GM12878 (cell line): ENCODE measurements around the gene EHD1. TPM values are rescaled to one million over a fixed set of nuclear protein-coding genes. Genes with fewer than 3 reads are reported as not detected.

Experiments used
- ATAC-seq: fragments of 200-7000 bp; cut with Tn5 transposase; 3 replicates; pipeline ENCODE4 v1.9.1; 2020; ENCODE audit warnings: mild to moderate bottlenecking, moderate library complexity
- BruUV-seq: library from RNA; stranded (reverse); fragments of 400-500 nt; replicated peaks from 2 replicates; lab custom pipeline; 2021; lab: Mats Ljungman, UMichigan
- CTCF ChIA-PET: fragments of 300-600 bp; sonication (Branson Sonifier 250); formaldehyde crosslinking; extraction: SDS; loops from one replicate; lab custom pipeline; 2021; ENCODE audit warnings: inconsistent platforms; lab: Yijun Ruan, JAX
- POLR2A ChIA-PET: fragments of 350-600 bp; formaldehyde crosslinking; extraction: SDS; loops from one replicate; lab custom pipeline; 2021; ENCODE audit warnings: inconsistent platforms; lab: Charles Lee
- RAD21 ChIA-PET: fragments of 300-600 bp; sonication (Branson Sonifier 250); formaldehyde crosslinking; loops from one replicate; lab custom pipeline; 2023; ENCODE audit warnings: antibody characterized with exemption; ENCODE audit not compliant: unreplicated experiment; lab: Charles Lee
- SMC1A ChIA-PET: fragments of 300-600 bp; sonication (Branson Sonifier 250); formaldehyde crosslinking; loops from one replicate; lab custom pipeline; 2023; ENCODE audit not compliant: unreplicated experiment, uncharacterized antibody; lab: Charles Lee
- DNase-seq: peaks from one replicate; pipeline ENCODE4 v3.0.0-alpha.2; 2011; ENCODE audit warnings: low read depth, low spot score
- FAIRE-seq: peaks from 3 replicates; lab custom pipeline; 2011; peaks lifted over from hg19 to GRCh38; lab: Jason Lieb, UNC
- H2AFZ ChIP-seq: 2 replicates; pipeline ENCODE4 v1.6.0; 2011; ENCODE audit warnings: low read depth, low read length, control low read depth; ENCODE audit not compliant: control insufficient read depth
- H3K27ac ChIP-seq: 2 replicates; pipeline ENCODE4 v1.5.1; 2011; ENCODE audit warnings: control low read depth; ENCODE audit not compliant: control insufficient read depth, insufficient read depth
- H3K27me3 ChIP-seq, 2 experiments: replicated peaks in 1 of 2; 2 replicates each; pipeline versions ENCODE4 v1.6.0 to v1.6.1; 2011; ENCODE audit warnings: low read length in 1 of 2; ENCODE audit not compliant: control insufficient read depth in 2 of 2, insufficient read depth in 2 of 2
- H3K36me3 ChIP-seq, 2 experiments: 2 replicates each; pipeline ENCODE4 v1.5.1; 2011; ENCODE audit warnings: low read length in 1 of 2; ENCODE audit not compliant: control insufficient read depth in 2 of 2, insufficient read depth in 2 of 2
- H3K4me1 ChIP-seq: 2 replicates; pipeline ENCODE4 v1.6.1; 2011; ENCODE audit warnings: mild to moderate bottlenecking, low read length, moderate library complexity, mixed read lengths; ENCODE audit not compliant: control insufficient read depth, insufficient read depth
- H3K4me2 ChIP-seq: 2 replicates; pipeline ENCODE4 v1.6.0; 2011; ENCODE audit warnings: control low read depth; ENCODE audit not compliant: control insufficient read depth, insufficient read depth
- H3K4me3 ChIP-seq: fragments of 200-600 bp; sonication (generic); 2 replicates; pipeline ENCODE4 v1.5.1; 2016
- H3K79me2 ChIP-seq: 2 replicates; pipeline ENCODE4 v1.6.0; 2011; ENCODE audit warnings: low read length; ENCODE audit not compliant: control insufficient read depth, insufficient read depth
- H3K9ac ChIP-seq: 2 replicates; pipeline ENCODE4 v1.8.0; 2011; ENCODE audit warnings: low read length, control low read depth, mixed read lengths; ENCODE audit not compliant: control insufficient read depth, insufficient read depth
- H3K9me3 ChIP-seq: replicated peaks from 3 replicates; pipeline ENCODE4 v1.5.1; 2011; ENCODE audit warnings: mild to moderate bottlenecking, low read length; ENCODE audit not compliant: control insufficient read depth, insufficient read depth
- H4K20me1 ChIP-seq: 2 replicates; pipeline ENCODE4 v1.6.0; 2011; ENCODE audit not compliant: control insufficient read depth, insufficient read depth
- BACH1 ChIP-seq: fragments of 450-650 bp; IDR thresholded peaks from 2 replicates; pipeline ENCODE4 v1.6.1; 2017; ENCODE audit warnings: mild to moderate bottlenecking, borderline replicate concordance
- E2F4 ChIP-seq: IDR thresholded peaks from 2 replicates; pipeline ENCODE4 v1.6.1; 2012; ENCODE audit warnings: low read depth, low read length, improper control_type of control experiment
- EED ChIP-seq: sonication (generic); IDR thresholded peaks from 2 replicates; pipeline ENCODE4 v1.6.1; 2016; ENCODE audit warnings: antibody characterized with exemption, low read depth
- ETV6 ChIP-seq, 2 experiments: fragments of 450-650 bp in 1 of 2; IDR thresholded peaks in 1 of 2; conservative IDR thresholded peaks in 1 of 2; 2 replicates each; pipeline ENCODE4 v1.6.1; 2014; ENCODE audit warnings: antibody characterized with exemption in 1 of 2, borderline replicate concordance in 1 of 2, low read depth in 1 of 2, mild to moderate bottlenecking in 1 of 2, moderate library complexity in 1 of 2
- GATAD2B ChIP-seq: fragments of 450-650 bp; conservative IDR thresholded peaks from 2 replicates; pipeline ENCODE4 v1.6.1; 2017; ENCODE audit warnings: low read depth, mild to moderate bottlenecking, moderate library complexity
- MEF2A ChIP-seq: IDR thresholded peaks from 2 replicates; pipeline ENCODE4 v1.6.1; 2011; ENCODE audit warnings: low read depth, mild to moderate bottlenecking, low read length, moderate library complexity; ENCODE audit not compliant: insufficient read depth
- PML ChIP-seq: IDR thresholded peaks from 2 replicates; pipeline ENCODE4 v1.6.1; 2012; ENCODE audit warnings: low read length, inconsistent platforms
- POU2F2 ChIP-seq: IDR thresholded peaks from 3 replicates; pipeline ENCODE4 v1.6.1; 2011; ENCODE audit warnings: low read depth, mild to moderate bottlenecking, low read length, borderline replicate concordance
- SIN3A ChIP-seq: IDR thresholded peaks from 2 replicates; pipeline ENCODE4 v1.6.1; 2012; ENCODE audit warnings: low read depth, low read length, improper control_type of control experiment
- SIX5 ChIP-seq: IDR thresholded peaks from 2 replicates; pipeline ENCODE4 v1.6.1; 2011; ENCODE audit warnings: mild to moderate bottlenecking, low read depth, low read length, moderate library complexity; ENCODE audit not compliant: severe bottlenecking
- STAT1 ChIP-seq: fragments of 450-650 bp; conservative IDR thresholded peaks from 2 replicates; pipeline ENCODE4 v1.6.1; 2014; ENCODE audit warnings: antibody characterized with exemption, mild to moderate bottlenecking
- ZNF217 ChIP-seq: fragments of 450-650 bp; IDR thresholded peaks from 2 replicates; pipeline ENCODE4 v1.6.1; 2017; ENCODE audit warnings: antibody characterized with exemption, mild to moderate bottlenecking
- WGBS: methylation state at CpG from one replicate; pipeline ENCODE4 v1.1.6; 2016; ENCODE audit warnings: low lambda C conversion rate; ENCODE audit not compliant: insufficient replicate concordance, insufficient coverage; ENCODE audit errors: missing lambda C conversion rate; 5-methylcytosine and 5-hydroxymethylcytosine counted together
- in situ Hi-C: fragments of 300-500 bp; cut with MboI; formaldehyde crosslinking; loops from 9 replicates; pipeline ENCODE4 v1.14.3; 2018; ENCODE audit warnings: mixed read lengths
- intact Hi-C: fragments of 100-400 bp; cut with micrococcal nuclease; formaldehyde crosslinking; loops from one replicate; pipeline ENCODE4 v1.14.2; 2022; ENCODE audit not compliant: unreplicated experiment
- polyA plus RNA-seq, 11 experiments: library from polyadenylated mRNA; depleted of rRNA in 4 of 11; unstranded in 6 of 11; stranded (reverse) in 5 of 11; fragments of >200 nt; fragmentation: Nextera tagmentation in 4 of 11; fragmentation: Illumina TruSeq in 1 of 11; extraction: Ambion mirVana in 4 of 11; extraction: Trizol in 1 of 11; gene quantifications; 1 replicate in 1 of 11; 2 replicates in 10 of 11; pipeline versions ENCODE4 v1.2.1 to v1.2.3, GENCODE V29; 2011 to 2016; ENCODE audit warnings: inconsistent platforms in 2 of 11, missing spikeins in 2 of 11, low read depth in 1 of 11
- total RNA-seq, 4 experiments: library from RNA; depleted of rRNA in 3 of 4; stranded (reverse); fragments of >200 nt in 3 of 4; fragmentation: Illumina TruSeq in 1 of 4; extraction: Trizol in 1 of 4; gene quantifications; 2 replicates each; pipeline versions ENCODE4 v1.2.1 to v1.2.3, GENCODE V29; 2013 to 2021

EHD1 gene
- total and polyA plus RNA-seq, 10 of the 15 experiments (the other 5 are each of a cell fraction or from before 2014, with no cell fraction given), result 1.0 to 165 (median 66.5) TPM

GRCh38 chr11:64926689-64927088 is 48.3 kb upstream of the EHD1 start:
- Histone ChIP-seq H3K4me2 (no peak overlapping the region), H3K4me1 (peaks cover 5% of the 10 kb centered on the region), H3K27ac (no peak overlapping the region), H3K79me2 (no peaks in the 10 kb centered on the region), H3K4me3 (no peak overlapping the region), H4K20me1 (no peaks in the 10 kb centered on the region), H2AFZ (no peak overlapping the region), H3K27me3 (no peaks in the 10 kb centered on the region), H3K9me3 (no peaks in the 10 kb centered on the region), H3K9ac (no peak overlapping the region), H3K36me3 (no peaks in the 10 kb centered on the region; a peak in 1 of 4 replicates)
- in situ Hi-C loops (no loop called here), intact Hi-C loops (no loop called here)
- ChIA-PET CTCF (interaction anchor here (0.9 kb wide), 1 partner anchor 9 kb away, joined by 3 read pairs; no protein-coding TSS in a partner anchor), POLR2A (interaction anchor here (0.6 to 1.2 kb wide), 2 partner anchors 9 to 169 kb away, joined by 3 read pairs; partner anchors contain the start of gene VPS51), SMC1A (interaction anchor here (1.4 kb wide), 1 partner anchor 71 kb away, joined by 3 read pairs; no protein-coding TSS in a partner anchor), RAD21 (no interaction called here)
- DNase-seq (no peak), ATAC-seq (no peak), FAIRE-seq (no peak)
- WGBS, result 80% methylated on average over 22 of the region's 22 CpGs
- no TSS peak for BruUV-seq
- no peak for TF ChIP-seq BACH1
- no peak for TF ChIP-seq SIX5
- no peak for TF ChIP-seq SIN3A
- no peak for TF ChIP-seq E2F4
- TF ChIP-seq ETV6 (conservative IDR thresholded peaks at IDR 0.05 in 1 of 2, IDR thresholded peaks at IDR 0.05 in 1 of 2; ENCODE audit: borderline replicate concordance in 1 of 2, low read depth in 1 of 2), result no peak
- TF ChIP-seq ZNF217, result no peak
- TF ChIP-seq MEF2A, result no peak
- TF ChIP-seq STAT1, result no peak
- TF ChIP-seq PML, result no peak
- TF ChIP-seq POU2F2, result no peak
- no peak for TF ChIP-seq GATAD2B
- no peak for TF ChIP-seq EED
